NCI-H1417 (cell line): ENCODE data around the gene TUBGCP2.
A peak's percentile ranks its signal among the peaks of the same experiment; 100 is the strongest.
"Not testable (repeated sequence)": the region's sequence is repeated elsewhere in the genome, so short reads cannot be mapped to it uniquely, and the experiment has no call there.

Experiments
- DNase-seq, 3 experiments: peaks; one replicate each; lab custom pipeline; 2025; lab: John Stamatoyannopoulos, UW

Gene TUBGCP2

DNA sequence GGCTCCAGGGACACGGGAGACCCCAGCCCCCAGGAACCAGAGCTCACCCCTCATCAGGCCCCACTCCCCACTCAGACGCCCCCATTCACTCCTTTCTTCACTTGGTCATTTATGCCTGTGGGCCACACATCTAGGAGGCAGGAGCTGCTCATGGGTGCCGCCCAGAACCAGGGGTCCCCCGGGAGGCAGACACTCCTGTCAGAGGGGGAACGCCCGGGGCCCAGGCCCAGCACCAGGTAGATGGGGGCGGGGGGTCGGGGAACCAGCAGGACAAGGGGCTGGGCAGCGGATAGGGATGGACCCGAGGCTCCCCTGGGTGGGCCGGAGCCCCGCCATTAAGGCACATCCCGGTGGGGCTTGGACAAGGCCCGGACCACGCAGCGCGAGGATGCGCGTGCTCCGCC is 16.2 kb upstream of the TUBGCP2 start:
- peak in 2 of 3 experiments; percentile 27 to 53 for DNase-seq

DNA sequence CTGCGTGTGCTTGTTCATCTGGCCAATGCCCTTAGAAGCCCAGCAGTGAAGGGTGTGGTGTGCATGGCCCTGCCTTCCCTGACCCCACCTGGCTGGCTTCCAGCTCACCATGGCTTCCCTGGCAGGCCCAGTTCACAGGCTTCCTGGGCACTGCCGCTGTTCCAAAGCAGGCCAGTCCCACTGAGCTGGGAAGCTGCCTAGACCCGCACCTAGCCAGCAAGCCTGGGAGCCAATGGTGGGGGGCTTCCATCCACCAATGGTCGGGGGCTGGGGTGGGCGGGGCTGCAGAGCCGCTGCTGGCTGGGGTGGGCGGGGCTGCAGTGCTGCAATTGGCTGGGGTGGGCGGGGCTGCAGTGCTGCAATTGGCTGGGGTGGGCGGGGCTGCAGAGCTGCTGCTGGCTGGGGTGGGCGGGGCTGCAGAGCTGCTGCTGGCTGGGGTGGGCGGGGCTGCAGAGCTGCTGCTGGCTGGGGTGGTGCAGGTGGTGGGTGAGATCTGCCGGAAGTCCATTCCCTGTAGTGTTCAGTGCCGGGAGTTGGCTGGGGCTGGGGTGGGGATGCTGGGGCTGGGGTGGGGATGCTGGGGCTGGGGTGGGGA is 15.6 kb upstream of the TUBGCP2 start:
- DNase-seq: peak; percentile 48 to 75 (median 67)

DNA sequence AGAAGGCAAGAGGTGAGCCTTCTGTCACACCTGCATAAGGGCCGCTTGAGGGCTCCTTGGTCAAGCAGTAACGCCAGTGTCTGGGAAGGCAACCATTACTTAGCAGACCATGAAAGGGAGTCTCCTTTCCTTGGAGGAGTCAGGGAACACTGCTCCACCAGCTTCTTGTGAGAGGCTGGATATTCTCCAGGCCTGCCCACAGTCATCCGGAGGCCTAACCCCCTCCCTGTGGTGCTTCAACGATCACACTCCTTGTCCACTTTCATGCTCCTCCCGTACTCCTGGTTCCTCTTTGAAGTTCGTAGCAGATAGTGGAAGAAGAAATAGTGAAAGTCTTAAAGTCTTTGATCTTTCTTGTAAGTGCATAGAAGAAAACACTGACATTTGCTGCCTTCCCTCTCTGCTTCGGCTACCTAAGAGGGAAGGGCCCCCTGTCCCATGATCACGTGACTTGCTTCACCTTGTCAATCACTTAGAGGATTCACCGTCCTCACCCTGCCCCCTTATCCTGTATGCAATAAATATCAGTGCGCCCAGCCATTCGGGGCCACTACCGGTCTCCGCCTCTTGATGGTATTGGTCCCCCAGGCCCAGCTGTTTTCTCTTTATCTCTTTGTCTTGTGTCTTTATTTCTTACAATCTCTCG is 13.5 kb upstream of the TUBGCP2 start:
- not testable (repeated sequence) for DNase-seq

DNA sequence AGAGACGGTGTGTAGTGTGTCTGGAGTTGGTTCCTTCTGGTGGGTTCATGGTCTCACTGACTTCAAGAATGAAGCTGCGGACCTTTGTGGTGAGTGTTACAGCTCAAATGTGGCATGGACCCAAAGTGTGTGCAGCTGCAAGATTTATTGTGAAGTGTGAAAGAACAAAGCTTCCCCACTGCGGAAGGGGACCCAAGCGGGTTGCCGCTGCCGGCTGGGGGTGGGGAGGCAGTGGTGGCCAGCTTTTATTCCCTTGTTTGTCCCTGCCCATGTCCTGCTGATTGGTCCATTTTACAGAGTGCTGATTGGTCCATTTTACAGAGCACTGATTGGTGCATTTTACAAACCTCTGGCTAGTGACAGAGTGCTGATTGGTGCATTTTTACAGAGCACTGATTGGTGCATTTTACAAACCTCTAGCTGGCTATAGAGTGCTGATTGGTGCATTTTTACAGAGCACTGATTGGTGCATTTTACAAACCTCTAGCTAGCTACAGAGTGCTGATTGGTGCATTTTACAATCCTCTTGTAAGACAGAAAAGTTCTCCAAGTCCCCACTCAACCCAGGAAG is 12.3 kb upstream of the TUBGCP2 start:
- DNase-seq: not testable (repeated sequence)

DNA sequence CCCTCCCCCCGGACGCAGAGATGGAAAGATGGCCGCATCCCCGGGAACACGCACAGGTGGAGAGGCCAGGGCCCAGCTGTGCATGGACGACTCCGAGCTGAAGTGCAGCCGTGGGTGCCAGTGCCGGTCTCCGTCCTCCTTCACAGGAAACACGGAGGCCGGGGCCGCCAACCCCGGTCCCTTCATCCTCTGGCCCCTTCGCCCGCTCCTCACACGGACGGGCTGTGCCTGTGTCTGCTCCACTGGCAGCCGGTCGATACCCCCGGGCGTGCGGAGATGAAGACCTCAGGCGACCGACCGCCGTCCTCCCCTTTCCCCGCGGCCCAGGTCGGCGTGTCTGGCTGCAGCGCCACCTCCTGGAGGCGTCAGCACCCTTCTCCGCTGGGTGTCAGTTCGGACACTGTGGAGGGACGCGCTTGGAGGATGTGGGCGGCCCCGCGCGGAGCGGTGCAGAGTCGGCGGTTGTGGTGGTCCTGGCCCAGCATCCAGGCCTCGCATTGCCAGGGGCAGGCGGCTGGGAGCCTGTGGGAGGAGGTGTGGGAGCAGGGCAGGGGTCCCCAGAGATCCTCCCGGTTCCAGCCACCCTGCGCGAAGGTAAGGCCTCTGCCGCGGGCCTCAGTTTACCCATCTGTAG is 9.9 kb upstream of the TUBGCP2 start:
- peak; percentile 65 to 72 (median 68) for DNase-seq

DNA sequence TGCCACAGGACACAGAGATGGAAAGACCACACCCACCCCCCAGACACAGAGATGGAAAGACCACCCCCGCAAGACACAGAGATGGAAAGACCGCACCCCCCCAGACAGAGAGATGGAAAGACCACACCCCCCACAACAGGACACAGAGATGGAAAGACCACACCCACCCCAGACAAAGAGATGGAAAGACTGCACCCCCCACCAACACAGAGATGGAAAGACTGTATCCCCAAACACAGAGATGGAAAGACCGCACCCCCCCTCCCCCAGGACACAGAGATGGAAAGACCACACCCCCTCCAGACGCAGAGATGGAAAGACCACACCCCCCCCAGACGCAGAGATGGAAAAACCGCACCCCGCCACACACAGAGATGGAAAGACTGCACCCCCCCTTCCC is 8.1 kb upstream of the TUBGCP2 start:
- DNase-seq: no peak

DNA sequence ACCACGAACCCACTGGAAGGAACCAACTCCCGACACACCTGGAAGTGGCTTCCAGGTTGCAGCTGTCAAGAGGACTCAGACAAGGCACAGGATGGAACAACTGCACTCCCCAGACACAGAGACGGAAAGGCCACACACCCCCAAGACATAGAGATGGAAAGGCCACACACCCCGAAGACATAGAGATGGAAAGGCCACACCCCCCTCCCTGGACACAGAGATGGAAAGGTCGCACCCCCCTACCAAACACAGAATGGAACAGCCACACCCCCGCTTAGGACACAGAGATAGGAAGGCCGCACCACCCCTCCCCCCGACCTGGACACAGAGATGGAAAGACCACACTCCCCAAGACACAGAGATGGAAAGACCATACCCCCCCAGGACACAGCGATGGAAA is 7.6 kb upstream of the TUBGCP2 start:
- DNase-seq: no peak

DNA sequence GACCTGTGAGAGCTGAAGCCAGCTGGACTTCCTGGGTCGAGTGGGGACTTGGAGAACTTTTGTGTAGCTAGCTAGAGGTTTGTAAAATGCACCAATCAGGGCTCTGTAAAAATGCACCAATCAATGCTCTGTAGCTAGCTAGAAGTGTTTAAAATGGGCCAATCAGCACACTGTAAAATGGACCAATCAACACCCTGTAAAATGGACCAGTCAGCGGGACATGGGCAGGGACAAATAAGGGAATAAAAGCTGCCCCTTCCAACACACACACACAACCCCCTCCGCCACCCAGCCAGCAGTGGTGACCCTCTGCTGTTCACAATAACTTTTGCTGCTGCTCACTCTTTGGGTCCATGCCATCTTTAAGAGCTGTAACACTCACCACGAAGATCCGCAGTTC is 7.2 kb upstream of the TUBGCP2 start:
- no peak for DNase-seq

DNA sequence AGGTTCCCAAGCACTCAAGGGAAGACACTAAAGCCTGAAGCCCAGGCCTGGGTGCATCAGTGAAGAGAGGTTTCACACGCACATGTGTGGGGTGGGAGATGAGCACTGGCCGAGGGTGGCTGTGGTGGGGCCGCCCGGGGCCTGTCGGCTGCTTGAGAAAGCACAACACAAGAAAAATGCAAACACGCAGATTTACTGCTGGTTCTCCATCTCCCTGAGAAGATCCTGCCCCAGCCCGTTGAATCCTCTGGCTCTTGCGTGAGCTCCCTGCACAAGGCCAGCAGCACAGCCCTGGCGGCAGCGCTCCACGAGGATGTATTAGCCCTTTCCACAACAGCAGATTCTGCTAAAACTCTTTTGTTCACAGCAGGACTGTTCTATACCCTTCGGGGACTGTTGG is 6.2 kb upstream of the TUBGCP2 start:
- DNase-seq: no peak

DNA sequence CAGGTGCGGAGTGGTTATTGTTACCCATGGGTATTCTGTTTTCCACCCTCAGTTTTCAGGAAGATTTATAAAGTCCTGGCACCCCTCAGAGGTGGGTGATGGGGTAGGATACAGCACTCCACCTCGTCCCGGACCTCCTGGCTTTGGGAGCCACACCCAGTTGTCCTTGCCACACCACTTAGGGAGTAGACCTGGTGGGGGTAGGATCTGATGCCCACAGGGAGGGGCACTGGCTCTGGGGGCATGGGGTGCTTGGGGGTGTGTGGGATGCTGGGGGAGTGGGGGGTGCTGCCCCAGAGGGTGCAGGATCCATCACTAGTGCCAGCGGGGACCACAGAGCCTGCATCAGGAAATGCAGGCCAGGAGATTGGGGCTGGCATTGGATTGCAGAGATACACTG is 4.5 kb upstream of the TUBGCP2 start:
- DNase-seq: no peak

DNA sequence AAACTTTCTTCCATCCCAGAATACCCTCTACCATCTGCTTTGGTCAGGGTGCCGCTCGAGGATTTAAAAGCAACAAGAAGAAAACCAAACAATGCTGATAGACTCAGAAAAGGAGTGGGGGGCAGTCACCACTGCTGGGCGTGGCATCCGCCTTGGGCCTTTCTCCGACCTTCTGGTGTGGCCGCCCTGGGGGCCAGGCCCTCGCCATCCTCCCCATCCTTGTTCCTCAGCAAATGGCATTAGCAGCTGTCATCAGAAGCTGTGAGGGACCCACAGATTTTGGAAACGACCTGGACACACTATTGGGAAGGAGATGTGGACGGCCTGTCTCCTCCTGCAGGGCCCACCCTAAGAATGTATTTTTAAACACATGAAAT is 4.1 kb upstream of the TUBGCP2 start:
- DNase-seq: no peak

DNA sequence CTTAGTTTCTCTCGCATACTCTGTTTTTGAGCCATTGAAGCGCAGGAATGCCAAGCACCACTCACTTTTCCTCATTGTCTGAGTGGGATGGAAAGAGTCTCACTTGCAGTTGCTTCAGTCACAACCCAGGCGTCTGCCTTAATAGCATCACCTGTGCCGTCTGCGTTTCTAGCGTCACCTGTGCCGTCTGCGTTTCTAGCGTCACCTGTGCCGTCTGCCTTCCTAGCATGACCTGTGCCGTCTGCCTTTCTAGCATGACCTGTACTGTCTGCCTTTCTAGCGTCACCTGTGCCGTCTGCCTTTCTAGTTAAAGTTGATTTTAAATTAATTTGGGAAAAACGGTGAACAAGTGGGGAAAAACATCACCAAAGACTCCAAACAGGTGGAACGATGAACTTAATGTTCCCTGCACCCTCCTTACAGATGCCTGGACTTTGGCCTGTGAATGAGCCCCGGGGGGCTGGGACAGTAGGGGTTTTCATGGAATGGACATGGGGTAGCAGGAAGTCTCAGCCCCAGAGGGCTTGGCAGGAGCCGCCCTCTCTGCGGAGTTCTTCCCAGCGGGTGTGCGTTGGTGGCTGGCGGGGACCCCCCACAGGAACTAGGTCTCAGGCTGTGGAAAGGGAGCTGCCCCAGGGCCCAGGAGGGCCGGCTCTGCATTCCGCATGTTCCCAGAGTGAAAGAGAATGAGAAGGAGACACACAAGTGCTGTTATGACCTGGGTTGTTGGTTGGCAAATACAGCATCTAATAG is 3.5 kb upstream of the TUBGCP2 start:
- DNase-seq: no peak

DNA sequence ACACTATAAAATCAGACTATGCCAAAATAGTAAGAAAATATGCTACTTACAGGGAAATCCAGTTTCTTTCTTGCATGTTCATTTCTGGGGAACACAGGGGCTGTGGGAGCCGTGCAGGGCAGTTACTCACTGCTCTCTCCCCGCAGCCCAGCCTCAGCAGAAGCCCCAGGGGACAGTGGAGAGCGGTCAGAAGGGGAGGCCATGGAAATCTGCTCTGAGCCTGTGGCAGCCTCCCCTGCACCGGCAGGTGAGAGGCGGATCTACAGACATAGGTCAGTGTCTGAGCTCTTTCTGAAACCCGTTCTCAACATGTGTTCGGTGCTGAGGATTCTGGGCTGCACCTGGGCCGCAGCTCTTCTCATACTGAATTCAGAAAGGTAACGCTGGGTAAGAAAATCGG is 2.9 kb upstream of the TUBGCP2 start:
- DNase-seq: no peak

DNA sequence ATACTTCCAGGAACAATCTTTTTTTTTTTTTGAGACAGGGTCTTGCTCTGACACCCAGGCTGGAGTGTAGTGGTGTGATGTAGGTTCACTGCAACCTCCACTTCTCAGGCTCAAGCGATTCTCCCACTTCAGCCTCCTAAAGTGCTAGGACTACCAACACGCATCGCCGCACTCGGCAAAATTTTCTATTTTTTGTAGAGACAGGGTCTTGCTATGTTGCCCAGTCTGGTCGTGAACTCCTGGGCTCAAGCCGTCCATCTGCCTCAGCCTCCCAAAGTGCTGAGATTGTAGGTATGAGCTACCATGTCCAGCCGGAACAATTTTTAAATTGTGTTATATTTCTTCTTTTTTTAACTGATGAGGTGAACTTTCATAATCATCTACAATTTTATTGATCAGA is 2.1 kb upstream of the TUBGCP2 start:
- DNase-seq: no peak

DNA sequence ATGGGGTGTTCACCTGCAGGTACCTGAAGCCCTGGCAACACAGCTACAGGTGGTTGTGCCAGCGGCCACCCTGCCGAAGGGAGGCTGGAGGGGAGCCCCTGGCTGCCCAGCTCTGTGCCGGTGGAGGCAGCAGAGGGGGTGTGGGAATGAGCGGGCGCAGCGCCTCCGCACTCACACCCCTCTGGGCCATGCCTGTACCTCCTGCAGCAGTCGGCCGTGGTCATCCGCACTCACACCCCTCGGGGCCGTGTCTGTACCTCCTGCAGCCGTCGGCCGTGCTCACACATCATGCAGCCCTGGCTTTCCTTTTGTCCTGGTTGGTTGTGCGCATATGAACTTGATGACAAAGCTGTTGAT is 1.7 kb upstream of the TUBGCP2 start:
- no peak for DNase-seq

DNA sequence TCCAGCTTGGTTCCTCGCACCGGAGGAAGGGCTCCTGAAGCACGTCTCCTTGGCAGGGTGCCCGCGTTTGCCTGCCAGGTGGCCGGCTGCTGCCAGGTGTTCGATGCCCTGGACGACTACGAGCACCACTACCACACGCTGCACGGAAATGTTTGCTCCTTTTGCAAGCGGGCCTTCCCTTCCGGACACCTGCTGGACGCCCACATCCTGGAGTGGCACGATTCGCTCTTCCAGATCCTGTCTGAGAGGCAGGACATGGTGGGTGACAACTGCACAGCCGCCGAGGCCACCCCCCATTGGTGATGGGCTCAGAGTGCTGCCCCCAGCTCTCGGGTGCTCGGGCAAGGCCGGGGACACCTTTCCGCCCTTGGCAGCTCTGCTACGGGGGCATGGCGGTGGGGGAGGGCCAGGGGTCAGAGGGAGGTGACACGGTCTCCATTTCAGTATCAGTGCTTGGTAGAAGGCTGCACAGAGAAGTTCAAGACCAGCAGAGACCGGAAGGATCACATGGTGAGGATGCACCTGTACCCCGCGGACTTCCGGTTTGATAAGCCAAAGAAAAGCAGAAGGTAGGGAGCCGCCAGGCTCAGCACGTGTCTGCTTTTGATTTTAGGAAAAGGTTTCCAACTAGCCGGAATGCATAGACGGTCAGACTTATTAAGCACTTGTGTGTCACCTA is 1.2 kb upstream of the TUBGCP2 start:
- DNase-seq: peak; percentile 37 to 81 (median 55)

DNA sequence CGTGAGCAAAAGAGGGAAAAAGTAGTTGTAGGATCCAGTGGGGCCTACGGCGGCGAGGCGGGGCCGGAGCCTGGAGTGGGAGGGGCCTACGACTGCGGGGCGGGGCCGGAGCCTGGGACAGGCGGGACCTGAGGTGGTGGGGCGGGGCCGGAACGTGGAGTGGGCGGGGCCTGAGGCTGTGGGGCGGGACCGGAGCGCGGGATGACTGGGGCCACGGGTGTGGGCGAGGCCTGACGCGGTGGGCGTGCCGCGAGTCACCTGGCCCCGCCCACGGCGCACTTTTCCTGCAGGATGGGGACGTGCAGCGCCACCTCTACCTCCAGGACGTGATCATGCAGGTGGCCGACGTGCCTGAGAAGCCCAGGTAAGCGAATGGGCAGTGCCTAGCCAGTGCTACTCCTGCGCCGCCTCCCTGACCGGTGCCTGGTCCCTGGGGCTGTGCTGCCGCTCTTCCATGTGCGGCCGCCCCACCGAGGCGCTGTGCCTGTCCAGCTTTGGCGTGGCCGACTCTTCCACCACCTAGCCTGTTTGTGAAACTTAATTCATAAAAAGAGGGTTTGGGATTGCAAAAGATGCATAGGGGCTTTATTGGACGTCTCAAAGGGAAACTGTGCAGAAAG is 538 bp upstream of the TUBGCP2 start:
- DNase-seq: peak; percentile 80 to 89 (median 88)

DNA sequence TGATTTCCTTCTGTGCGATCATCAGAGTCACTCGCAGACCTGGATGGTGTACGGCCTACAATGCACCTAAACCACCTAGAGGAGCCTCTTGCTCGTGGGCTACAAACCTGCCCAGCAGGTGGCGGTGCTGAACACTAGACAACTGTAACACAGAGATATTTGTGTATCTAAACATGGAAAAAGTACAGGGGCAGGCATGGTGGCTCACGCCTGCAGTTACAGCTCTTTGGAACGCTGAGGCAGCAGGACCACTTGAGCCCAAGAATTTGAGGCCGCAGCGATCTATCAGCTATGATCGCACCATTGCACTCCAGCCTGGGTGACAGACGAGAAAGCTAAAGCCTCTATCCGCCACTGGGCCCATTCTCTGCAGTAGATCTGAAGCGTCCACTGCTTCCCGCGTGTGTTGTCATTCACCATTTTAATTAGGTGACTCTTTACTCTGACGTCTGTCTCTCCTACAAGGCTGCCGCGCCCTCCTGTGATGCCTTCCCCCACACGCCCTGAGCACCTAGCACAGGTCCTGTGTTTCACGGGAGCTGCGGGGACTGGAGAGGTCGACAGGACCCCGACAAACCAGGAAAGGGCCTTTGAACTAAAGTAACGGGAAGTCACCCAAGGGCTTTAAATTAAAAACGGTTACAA is 774 bp downstream of the TUBGCP2 start:
- peak; percentile 46 to 67 (median 51) for DNase-seq

DNA sequence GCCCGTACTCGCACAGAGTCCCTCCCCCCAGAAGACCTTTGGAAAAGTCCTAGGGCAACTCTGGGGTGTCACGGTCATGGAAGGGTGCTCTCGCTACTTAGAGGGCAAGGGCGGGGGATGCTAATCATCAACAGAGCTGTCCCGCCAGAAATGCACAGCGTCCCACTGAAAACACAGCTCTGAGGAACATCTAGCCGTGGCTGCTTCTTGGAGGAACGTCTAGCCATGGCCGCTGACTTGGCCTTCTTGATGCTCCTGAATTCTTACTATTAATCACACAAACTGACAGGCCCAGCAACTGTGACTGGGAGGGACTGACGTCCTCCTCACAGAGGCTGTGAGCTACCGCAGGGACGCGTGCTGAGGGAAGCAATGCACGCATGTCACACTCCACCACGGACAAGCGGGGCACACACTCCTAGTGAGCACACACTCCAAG is 1.7 kb downstream of the TUBGCP2 start:
- DNase-seq: no peak

DNA sequence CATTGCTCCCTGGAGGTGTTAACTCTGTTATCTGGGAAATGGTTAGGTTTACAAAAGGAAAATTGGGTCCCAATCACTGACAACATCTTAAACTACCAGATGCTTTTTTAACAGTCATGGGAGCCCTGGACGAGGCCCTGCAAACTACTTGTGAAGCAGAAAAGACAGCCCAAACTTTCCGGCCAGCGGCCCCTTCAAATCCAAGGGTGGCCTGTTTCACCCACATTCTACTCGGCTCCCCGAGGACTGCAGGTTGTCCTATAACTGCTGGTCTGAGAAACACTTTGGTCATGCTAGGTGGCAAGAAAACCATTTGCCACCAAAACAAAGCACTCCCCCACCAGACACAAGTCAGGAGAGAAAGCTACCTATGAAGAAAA is 2.6 kb downstream of the TUBGCP2 start:
- no peak for DNase-seq

DNA sequence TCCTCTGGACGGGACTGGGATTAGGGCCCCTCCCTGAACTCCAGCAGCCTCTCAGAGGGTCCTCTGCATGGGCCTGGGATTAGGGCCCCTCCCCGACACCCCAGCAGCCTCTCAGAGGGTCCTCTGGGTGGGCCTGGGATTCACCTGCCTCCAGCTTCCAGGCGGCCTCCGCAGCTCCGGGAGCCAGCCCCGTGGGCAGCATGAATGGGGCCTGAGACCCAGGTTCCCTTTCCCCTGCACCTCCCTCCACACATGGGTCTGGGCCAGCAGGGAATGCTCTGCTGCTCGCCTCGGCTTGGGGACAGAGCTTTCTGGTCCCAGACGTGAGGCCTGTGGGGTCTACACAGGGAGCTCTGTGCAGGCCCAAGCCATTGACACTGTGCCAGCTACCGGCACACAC is 5.5 kb downstream of the TUBGCP2 start:
- DNase-seq: no peak
